Glutamatergic neuron (in vitro differentiated cells): ENCODE measurements around the gene NEK9. TPM values are rescaled to one million over a fixed set of nuclear protein-coding genes. Genes with fewer than 3 reads are reported as not detected.
A peak's percentile ranks its signal among the peaks of the same experiment; 100 is the strongest.

Experiments used
- DNase-seq: peaks from one replicate; pipeline ENCODE4 v3.0.0; 2022
- H3K27ac Mint-ChIP-seq: one replicate; pipeline ENCODE4 v1.8.0; 2020; ENCODE audit warnings: mild to moderate bottlenecking, mixed read lengths, inconsistent platforms; ENCODE audit not compliant: unreplicated experiment
- H3K27me3 Mint-ChIP-seq: one replicate; pipeline ENCODE4 v1.8.0; 2020; ENCODE audit warnings: mild to moderate bottlenecking, moderate library complexity, mixed read lengths, inconsistent platforms; ENCODE audit not compliant: unreplicated experiment
- H3K36me3 Mint-ChIP-seq: one replicate; pipeline ENCODE4 v1.8.0; 2020; ENCODE audit warnings: mild to moderate bottlenecking, mixed read lengths, inconsistent platforms; ENCODE audit not compliant: unreplicated experiment
- H3K4me1 Mint-ChIP-seq: one replicate; pipeline ENCODE4 v1.8.0; 2020; ENCODE audit warnings: mild to moderate bottlenecking, low read depth, mixed read lengths, inconsistent platforms; ENCODE audit not compliant: unreplicated experiment
- H3K4me3 Mint-ChIP-seq: one replicate; pipeline ENCODE4 v1.8.0; 2020; ENCODE audit warnings: mild to moderate bottlenecking, mixed read lengths, inconsistent platforms; ENCODE audit not compliant: unreplicated experiment
- H3K9me3 Mint-ChIP-seq: one replicate; pipeline ENCODE4 v1.8.0; 2020; ENCODE audit warnings: mild to moderate bottlenecking, moderate library complexity, mixed read lengths, inconsistent platforms; ENCODE audit not compliant: unreplicated experiment
- CTCF ChIP-seq: fragments of 200-600 bp; sonication (generic); IDR thresholded peaks from one replicate; pipeline ENCODE4 v1.5.0; 2021; ENCODE audit not compliant: partially characterized antibody, unreplicated experiment
- total RNA-seq: library from RNA; stranded (reverse); fragmentation: NEBNext Ultra II Directional; extraction: Animal tissue kit (Norgen Biotek cat#: 25700); gene quantifications from one replicate; pipeline ENCODE4 v1.2.1, GENCODE V29; 2021; ENCODE audit not compliant: unreplicated experiment

The NEK9 gene
- total RNA-seq, 1 donor from 2014 or later: 50.7 TPM

GRCh38 chr14:75067212-75067611, 59.6 kb downstream of the NEK9 start:
- H3K27me3 Mint-ChIP-seq: peaks cover 5% of the 10 kb centered on the region
- no peak for DNase-seq
- H3K9me3 Mint-ChIP-seq: peaks cover 2% of the 10 kb centered on the region
- no peaks in the 10 kb centered on the region for H3K36me3 Mint-ChIP-seq
- H3K4me1 Mint-ChIP-seq: peaks cover 6% of the 10 kb centered on the region
- no peak overlapping the region for H3K27ac Mint-ChIP-seq
- H3K4me3 Mint-ChIP-seq: no peak overlapping the region
- no peak for TF ChIP-seq CTCF

- TF ChIP-seq CTCF: no peak
- Mint-ChIP-seq H3K36me3 (no peaks in the 10 kb centered on the region), H3K27ac (no peak overlapping the region), H3K4me3 (no peak overlapping the region), H3K4me1 (peaks cover 6% of the 10 kb centered on the region), H3K27me3 (peaks cover 5% of the 10 kb centered on the region), H3K9me3 (peaks cover 2% of the 10 kb centered on the region)
- DNase-seq: no peak
Observed at GRCh38 chr14:75066691-75067090, 60.2 kb downstream of the NEK9 start.

DNA sequence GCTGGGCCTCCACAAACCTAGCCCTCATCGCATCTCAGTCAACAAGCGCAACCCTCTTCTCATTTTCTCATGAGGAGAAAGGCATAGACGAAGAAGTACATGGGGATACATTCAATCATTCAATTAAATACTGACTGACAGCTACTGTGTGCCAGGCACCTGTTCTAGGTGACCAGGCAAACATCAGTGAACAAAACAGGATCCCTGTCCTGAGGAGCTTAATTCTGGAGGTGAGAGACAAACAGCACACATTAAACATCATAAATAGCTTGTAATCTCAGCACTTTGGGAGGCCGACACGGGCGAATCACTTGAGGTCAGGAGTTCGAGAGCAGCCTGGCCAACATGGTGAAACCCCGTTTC, 62.7 kb downstream of the NEK9 start:
- H3K4me3 Mint-ChIP-seq: peak overlapping the region; percentile 98
- H3K4me1 Mint-ChIP-seq: peaks cover 4% of the 10 kb centered on the region
- H3K27ac Mint-ChIP-seq: no peak overlapping the region
- TF ChIP-seq CTCF: no peak
- peaks cover 2% of the 10 kb centered on the region for H3K9me3 Mint-ChIP-seq
- peaks cover 4% of the 10 kb centered on the region for H3K36me3 Mint-ChIP-seq
- DNase-seq: no peak
- peaks cover 2% of the 10 kb centered on the region for H3K27me3 Mint-ChIP-seq

DNA sequence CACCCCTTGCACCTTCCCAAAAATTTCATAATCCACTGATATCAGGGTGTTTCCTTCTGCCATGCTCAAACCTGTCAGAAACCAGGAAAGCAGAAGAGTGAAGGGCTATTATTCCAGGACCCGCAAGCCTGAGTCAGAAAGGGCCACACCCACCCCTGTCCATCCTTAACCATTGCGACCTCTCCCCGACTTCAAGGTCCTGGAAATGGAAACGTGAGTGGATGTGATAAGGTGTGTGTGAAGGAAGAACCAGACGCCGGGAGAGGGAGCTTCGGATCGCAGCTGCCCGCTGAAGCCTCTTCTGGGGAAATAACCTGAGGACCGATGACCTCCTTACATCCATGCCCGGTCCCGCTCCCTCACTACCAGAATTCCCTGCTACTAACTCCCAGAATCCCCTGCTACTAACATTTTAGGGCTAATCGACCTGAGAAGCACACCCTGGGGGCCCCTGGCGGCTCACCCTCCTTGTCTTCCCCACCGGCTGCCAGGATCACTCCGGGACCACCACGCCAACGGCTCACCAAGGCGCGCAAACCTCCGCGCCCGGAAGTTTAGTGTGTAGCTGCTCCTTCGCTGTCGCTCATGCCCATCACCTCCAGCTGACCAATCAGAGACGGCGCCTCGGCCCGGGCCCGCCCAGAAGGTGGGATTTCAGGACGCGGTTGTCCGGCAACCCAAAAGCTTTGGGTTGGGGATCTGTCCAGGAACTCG, 63.2 kb downstream of the NEK9 start, which contains the start of gene ACYP1:
TSS of gene ACYP1 (minus strand) at position 534 of the 714 bp plus-strand sequence. CDS start at position 63, 471 bp downstream.
- peaks cover 4% of the 10 kb centered on the region for H3K36me3 Mint-ChIP-seq
- peaks cover 2% of the 10 kb centered on the region for H3K27me3 Mint-ChIP-seq
- peaks cover 2% of the 10 kb centered on the region for H3K9me3 Mint-ChIP-seq
- TF ChIP-seq CTCF: no peak
- H3K27ac Mint-ChIP-seq: peak within 1 kb of the TSS; percentile 29
- H3K4me3 Mint-ChIP-seq: peak within 1 kb of the TSS; percentile 98
- peak; percentile 95 for DNase-seq
- H3K4me1 Mint-ChIP-seq: peaks cover 4% of the 10 kb centered on the region

DNA sequence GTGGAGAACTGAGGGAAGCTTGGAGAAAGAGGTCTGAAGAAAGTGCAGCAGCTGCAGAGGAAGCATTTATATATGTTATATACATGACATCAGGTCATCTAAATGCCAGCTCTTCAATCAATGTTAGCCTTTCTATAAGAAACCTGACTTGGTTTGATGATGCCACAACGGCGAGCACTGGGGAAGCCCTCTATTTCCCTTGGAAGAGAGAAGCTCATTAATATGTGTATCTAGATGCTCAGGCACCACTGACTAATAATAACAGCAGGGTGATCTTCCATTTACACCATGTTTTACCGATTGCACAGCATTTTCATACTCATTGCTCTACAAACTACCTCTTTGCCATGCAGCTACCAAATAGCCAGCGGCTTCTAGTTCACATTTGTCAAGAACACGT, 63.8 kb downstream of the NEK9 start:
- Mint-ChIP-seq H3K36me3 (peaks cover 4% of the 10 kb centered on the region), H3K4me1 (peaks cover 4% of the 10 kb centered on the region), H3K27me3 (peaks cover 2% of the 10 kb centered on the region), H3K9me3 (peaks cover 2% of the 10 kb centered on the region), H3K27ac (no peak overlapping the region), H3K4me3 (peak overlapping the region; percentile 98)
- DNase-seq: no peak
- TF ChIP-seq CTCF: no peak
